K562 (cell line): ENCODE data around the gene TUFM. TPM values are rescaled to one million over a fixed set of nuclear protein-coding genes. Genes with fewer than 3 reads are reported as not detected.
A peak's percentile ranks its signal among the peaks of the same experiment; 100 is the strongest.

Experiments used
- ARNT ChIP-seq, 2 experiments: fragments of 450-650 bp; IDR thresholded peaks; 2 replicates each; pipeline ENCODE4 v1.6.1; 2016; ENCODE audit warnings: mild to moderate bottlenecking in 1 of 2
- ETS2 ChIP-seq: IDR thresholded peaks from 2 replicates; pipeline ENCODE4 v1.6.1; 2016; ENCODE audit warnings: borderline replicate concordance, missing genetic modification characterization, mild to moderate bottlenecking, moderate library complexity, missing compliant biosample characterization; ENCODE audit not compliant: poor library complexity, severe bottlenecking
- HCFC1 ChIP-seq: IDR thresholded peaks from 2 replicates; pipeline ENCODE4 v1.6.1; 2012; ENCODE audit warnings: low read depth, low read length, improper control_type of control experiment
- HDAC6 ChIP-seq: IDR thresholded peaks from 2 replicates; pipeline ENCODE4 v1.6.1; 2012; ENCODE audit warnings: low read depth, mild to moderate bottlenecking, control low read depth, inconsistent platforms, low read length, moderate library complexity
- HMG20A ChIP-seq: fragments of 450-650 bp; formaldehyde crosslinking; conservative IDR thresholded peaks from 2 replicates; pipeline ENCODE4 v1.4.0; 2020; ENCODE audit warnings: mild to moderate bottlenecking, mixed read lengths
- MEF2D ChIP-seq: conservative IDR thresholded peaks from 2 replicates; pipeline ENCODE4 v1.6.1; 2016; ENCODE audit warnings: low read depth, missing genetic modification characterization, missing compliant biosample characterization
- MTA1 ChIP-seq: fragments of 450-650 bp; IDR thresholded peaks from 2 replicates; pipeline ENCODE4 v1.6.1; 2017; ENCODE audit warnings: borderline replicate concordance
- NFE2 ChIP-seq: IDR thresholded peaks from 2 replicates; pipeline ENCODE4 v1.6.1; 2014; ENCODE audit warnings: antibody characterized with exemption, low read depth
- RBBP5 ChIP-seq: fragments of 200-600 bp; sonication (generic); IDR thresholded peaks from 2 replicates; pipeline ENCODE4 v1.6.1; 2012; ENCODE audit warnings: borderline replicate concordance, mild to moderate bottlenecking, low read length, control low read depth, inconsistent platforms; ENCODE audit not compliant: insufficient read depth, poor library complexity, severe bottlenecking
- RBM25 ChIP-seq: fragments of 200-400 bp; formaldehyde crosslinking; IDR thresholded peaks from 2 replicates; pipeline ENCODE4 v1.6.1; 2018; ENCODE audit warnings: low read length, low read depth, moderate library complexity; ENCODE audit not compliant: severe bottlenecking
- SMAD3 ChIP-seq: fragments of 450-650 bp; formaldehyde crosslinking; conservative IDR thresholded peaks from 2 replicates; pipeline ENCODE4 v1.4.0; 2020; ENCODE audit warnings: mild to moderate bottlenecking
- SMAD4 ChIP-seq: fragments of 250-450 bp; sonication (Bioruptor Pico); conservative IDR thresholded peaks from 2 replicates; pipeline ENCODE4 v1.8.0; 2021; ENCODE audit warnings: inconsistent platforms, mild to moderate bottlenecking, moderate library complexity
- TAF7 ChIP-seq: fragments of 450-650 bp; IDR thresholded peaks from 2 replicates; pipeline ENCODE4 v1.6.1; 2016; ENCODE audit warnings: missing genetic modification characterization, missing compliant biosample characterization
- ZFP91 ChIP-seq: sonication (generic); formaldehyde crosslinking; IDR thresholded peaks from 2 replicates; pipeline ENCODE4 v1.8.0; 2022; ENCODE audit warnings: mild to moderate bottlenecking, missing genetic modification reagents
- ZNF124 ChIP-seq: sonication (generic); formaldehyde crosslinking; IDR thresholded peaks from 2 replicates; pipeline ENCODE4 v1.8.1; 2022; ENCODE audit warnings: missing genetic modification reagents
- ZNF239 ChIP-seq: fragments of 250-450 bp; sonication (Bioruptor Pico); IDR thresholded peaks from 2 replicates; pipeline ENCODE4 v1.4.0; 2020; ENCODE audit warnings: mild to moderate bottlenecking
- polyA plus RNA-seq, 8 experiments: library from polyadenylated mRNA; depleted of rRNA in 4 of 8; stranded (reverse) in 5 of 8; unstranded in 3 of 8; fragments of >200 nt; fragmentation: Nextera tagmentation in 2 of 8; fragmentation: Illumina TruSeq in 1 of 8; extraction: Ambion mirVana in 2 of 8; extraction: Trizol in 1 of 8; gene quantifications; 2 replicates each; pipeline versions ENCODE4 v1.2.1 to v1.2.3, GENCODE V29; 2011 to 2014; ENCODE audit warnings: inconsistent platforms in 1 of 8, missing spikeins in 1 of 8
- total RNA-seq, 7 experiments: library from RNA; depleted of rRNA in 6 of 7; stranded (reverse); fragments of >200 nt in 6 of 7; fragmentation: Illumina TruSeq in 2 of 7; extraction: Trizol in 2 of 7; gene quantifications; 2 replicates each; pipeline versions ENCODE4 v1.2.1 to v1.2.3, GENCODE V29; 2011 to 2021; ENCODE audit warnings: low replicate concordance in 1 of 7
- TF ChIP-seq, protein P1 (sequence below), 2 experiments: fragments of 450-650 bp in 1 of 2; IDR thresholded peaks; 2 replicates each; pipeline ENCODE4 v1.6.1; 2011 to 2017; ENCODE audit warnings: low read depth in 2 of 2, antibody characterized with exemption in 1 of 2, borderline replicate concordance in 1 of 2, low read length in 1 of 2, mild to moderate bottlenecking in 1 of 2, mixed read lengths in 1 of 2; ENCODE audit not compliant: control insufficient read depth in 1 of 2

Gene TUFM
- total and polyA plus RNA-seq, 9 of the 15 experiments (the other 6 are each of a cell fraction or from before 2014, with no cell fraction given), result 34.1 to 434 (median 256) TPM

GRCh38 chr16:28880589-28880915 lies 34.4 kb upstream of the TUFM start (continued):
- TF ChIP-seq MTA1 (no peak), SMAD3 (CRISPR knock-in tag) (no peak), ZNF239 (CRISPR knock-in tag) (no peak), HMG20A (no peak), ZNF124 (CRISPR knock-in tag) (no peak), MEF2D (no peak), HDAC6 (0 out of 2 replicates have a peak, but pooled peaks have one; percentile 18), SMAD4 (CRISPR knock-in tag) (no peak), NFE2 (no peak), RBM25 (no peak), ETS2 (tag) (no peak), RBBP5 (peak; percentile 10), ARNT (IDR thresholded peaks at IDR 0.05) (no peak), ZFP91 (CRISPR knock-in tag) (no peak), TAF7 (tag) (no peak), HCFC1 (0 out of 2 replicates have a peak, but pooled peaks have one; percentile 0)
- TF ChIP-seq, protein P1, sequence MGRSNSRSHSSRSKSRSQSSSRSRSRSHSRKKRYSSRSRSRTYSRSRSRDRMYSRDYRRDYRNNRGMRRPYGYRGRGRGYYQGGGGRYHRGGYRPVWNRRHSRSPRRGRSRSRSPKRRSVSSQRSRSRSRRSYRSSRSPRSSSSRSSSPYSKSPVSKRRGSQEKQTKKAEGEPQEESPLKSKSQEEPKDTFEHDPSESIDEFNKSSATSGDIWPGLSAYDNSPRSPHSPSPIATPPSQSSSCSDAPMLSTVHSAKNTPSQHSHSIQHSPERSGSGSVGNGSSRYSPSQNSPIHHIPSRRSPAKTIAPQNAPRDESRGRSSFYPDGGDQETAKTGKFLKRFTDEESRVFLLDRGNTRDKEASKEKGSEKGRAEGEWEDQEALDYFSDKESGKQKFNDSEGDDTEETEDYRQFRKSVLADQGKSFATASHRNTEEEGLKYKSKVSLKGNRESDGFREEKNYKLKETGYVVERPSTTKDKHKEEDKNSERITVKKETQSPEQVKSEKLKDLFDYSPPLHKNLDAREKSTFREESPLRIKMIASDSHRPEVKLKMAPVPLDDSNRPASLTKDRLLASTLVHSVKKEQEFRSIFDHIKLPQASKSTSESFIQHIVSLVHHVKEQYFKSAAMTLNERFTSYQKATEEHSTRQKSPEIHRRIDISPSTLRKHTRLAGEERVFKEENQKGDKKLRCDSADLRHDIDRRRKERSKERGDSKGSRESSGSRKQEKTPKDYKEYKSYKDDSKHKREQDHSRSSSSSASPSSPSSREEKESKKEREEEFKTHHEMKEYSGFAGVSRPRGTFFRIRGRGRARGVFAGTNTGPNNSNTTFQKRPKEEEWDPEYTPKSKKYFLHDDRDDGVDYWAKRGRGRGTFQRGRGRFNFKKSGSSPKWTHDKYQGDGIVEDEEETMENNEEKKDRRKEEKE (IDR thresholded peaks at IDR 0.05; ENCODE audit: borderline replicate concordance in 1 of 2, control insufficient read depth in 1 of 2, low read depth in 2 of 2, low read length in 1 of 2), result no peak
